Measurements from ENCODE around the gene C1orf159.
"Not testable (repeated sequence)": the region's sequence is repeated elsewhere in the genome, so short reads cannot be mapped to it uniquely, and the experiment has no call there.

C1orf159 gene

GRCh38 chr1:1098681-1099421, 17.0 kb downstream of the C1orf159 start:
- TF ChIP-seq PKNOX1 (IDR thresholded peaks at IDR 0.05) (no peak), TARDBP (IDR thresholded peaks at IDR 0.05) (no peak), L3MBTL2 (conservative IDR thresholded peaks at IDR 0.05) (no peak), FOXM1 (IDR thresholded peaks at IDR 0.05; ENCODE audit: borderline replicate concordance) (no peak), FOXA1 (IDR thresholded peaks at IDR 0.05) (no peak), ARNT (IDR thresholded peaks at IDR 0.05) (no peak), ZNF384 (IDR thresholded peaks at IDR 0.05) (no peak), LEF1 (IDR thresholded peaks at IDR 0.05; ENCODE audit: borderline replicate concordance) (no peak)
- DNase-seq (ENCODE audit: extremely low spot score), result no peak
- POLR2A ChIA-PET, result no interaction called here
- CTCF ChIA-PET, result no interaction called here

- DNase-seq (ENCODE audit: extremely low spot score); POLR2A ChIA-PET; CTCF ChIA-PET: not testable (repeated sequence)
Measured at GRCh38 chr1:1096136-1096535, 19.8 kb downstream of the C1orf159 start.

GRCh38 chr1:1094981-1095380, 20.9 kb downstream of the C1orf159 start:
- POLR2A ChIA-PET, result no interaction called here
- TF ChIP-seq BHLHE40 (IDR thresholded peaks at IDR 0.05; ENCODE audit: borderline replicate concordance), result no peak
- TF ChIP-seq FOXA1 (IDR thresholded peaks at IDR 0.05), result no peak
- TF ChIP-seq ARNT (IDR thresholded peaks at IDR 0.05), result no peak
- no peak for TF ChIP-seq LEF1 (IDR thresholded peaks at IDR 0.05; ENCODE audit: borderline replicate concordance)
- no peak for TF ChIP-seq NFRKB (IDR thresholded peaks at IDR 0.05)
- no peak for TF ChIP-seq FOXM1 (IDR thresholded peaks at IDR 0.05; ENCODE audit: borderline replicate concordance)
- no peak for TF ChIP-seq ZNF384 (IDR thresholded peaks at IDR 0.05)
- TF ChIP-seq ELF4 (IDR thresholded peaks at IDR 0.05), result no peak
- TF ChIP-seq L3MBTL2 (conservative IDR thresholded peaks at IDR 0.05), result no peak
- DNase-seq (ENCODE audit: extremely low spot score), result no peak
- CTCF ChIA-PET, result no interaction called here

GRCh38 chr1:1093610-1093943, 22.3 kb downstream of the C1orf159 start:
- no peak for DNase-seq (ENCODE audit: extremely low spot score)
- CTCF ChIA-PET, result no interaction called here
- no peak for TF ChIP-seq PKNOX1 (IDR thresholded peaks at IDR 0.05)
- no peak for TF ChIP-seq HDGF (IDR thresholded peaks at IDR 0.05; ENCODE audit: borderline replicate concordance)
- no peak for TF ChIP-seq NFRKB (IDR thresholded peaks at IDR 0.05)
- no peak for TF ChIP-seq TARDBP (IDR thresholded peaks at IDR 0.05)
- TF ChIP-seq FOXK2 (IDR thresholded peaks at IDR 0.05), result no peak
- no peak for TF ChIP-seq FOXA1 (IDR thresholded peaks at IDR 0.05)
- no peak for TF ChIP-seq CTBP1 (IDR thresholded peaks at IDR 0.05; ENCODE audit: borderline replicate concordance)
- no peak for TF ChIP-seq LEF1 (IDR thresholded peaks at IDR 0.05; ENCODE audit: borderline replicate concordance)
- TF ChIP-seq SUZ12 (IDR thresholded peaks at IDR 0.05), result no peak
- no peak for TF ChIP-seq ARNT (IDR thresholded peaks at IDR 0.05)
- TF ChIP-seq BHLHE40 (IDR thresholded peaks at IDR 0.05; ENCODE audit: borderline replicate concordance), result no peak
- no peak for TF ChIP-seq ELF4 (IDR thresholded peaks at IDR 0.05)
- POLR2A ChIA-PET, result no interaction called here

- peak; percentile 4 for DNase-seq (ENCODE audit: extremely low spot score)
- CTCF ChIA-PET, result no interaction called here
- no peak for TF ChIP-seq FOXA1 (IDR thresholded peaks at IDR 0.05)
- POLR2A ChIA-PET, result no interaction called here
Measured at GRCh38 chr1:1092894-1093609, 22.8 kb downstream of the C1orf159 start.

GRCh38 chr1:1092149-1092855, 23.6 kb downstream of the C1orf159 start:
- DNase-seq (ENCODE audit: extremely low spot score), result no peak
- ChIA-PET POLR2A (no interaction called here), CTCF (interaction anchor here (0.8 kb wide), 1 partner anchor 30 kb away, joined by 3 read pairs; no protein-coding TSS in a partner anchor)
- TF ChIP-seq LEF1 (IDR thresholded peaks at IDR 0.05; ENCODE audit: borderline replicate concordance) (no peak), BHLHE40 (IDR thresholded peaks at IDR 0.05; ENCODE audit: borderline replicate concordance) (no peak), FOXK2 (IDR thresholded peaks at IDR 0.05) (no peak), TARDBP (IDR thresholded peaks at IDR 0.05) (no peak), HDGF (IDR thresholded peaks at IDR 0.05; ENCODE audit: borderline replicate concordance) (no peak), CTBP1 (IDR thresholded peaks at IDR 0.05; ENCODE audit: borderline replicate concordance) (no peak), NFRKB (IDR thresholded peaks at IDR 0.05) (no peak), L3MBTL2 (conservative IDR thresholded peaks at IDR 0.05) (no peak), ARNT (IDR thresholded peaks at IDR 0.05) (no peak), FOXA1 (IDR thresholded peaks at IDR 0.05) (no peak), ZNF384 (IDR thresholded peaks at IDR 0.05) (no peak), SUZ12 (IDR thresholded peaks at IDR 0.05) (no peak), ELF4 (IDR thresholded peaks at IDR 0.05) (no peak), SP1 (IDR thresholded peaks at IDR 0.05) (no peak)

All from HEK293T (cell line).